ENCODE data around the gene MPV17. TPM values are rescaled to one million over a fixed set of nuclear protein-coding genes. Genes with fewer than 3 reads are reported as not detected.

The MPV17 gene
- total and polyA plus RNA-seq, 2 of the 13 experiments (the other 11 are each of a cell fraction or from before 2014, with no cell fraction given) = 48.9 to 129 TPM

DNA sequence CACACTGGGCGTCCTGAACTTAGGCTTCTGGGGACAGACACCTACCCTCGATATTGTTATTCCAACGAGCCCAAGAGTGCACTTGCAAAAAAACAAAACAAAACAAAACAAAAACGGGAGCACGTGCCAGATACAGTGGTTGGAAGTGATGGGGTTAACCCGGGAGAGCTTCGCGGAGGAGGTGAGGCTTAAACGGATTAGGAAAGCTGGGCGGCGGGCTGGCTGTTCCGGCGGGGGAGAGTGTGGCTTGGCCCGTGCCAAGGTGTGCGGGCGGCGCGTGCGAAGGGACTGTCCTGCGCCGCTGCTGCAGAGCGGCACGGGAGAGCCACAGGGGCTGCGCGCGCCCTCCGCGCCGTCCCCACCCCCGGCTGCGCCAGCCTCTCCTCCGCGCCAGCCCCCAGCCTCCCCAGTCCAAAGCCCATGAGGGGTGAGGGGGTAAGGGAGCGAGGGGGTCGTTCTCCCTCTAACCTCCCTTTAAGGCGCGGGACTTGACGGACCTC, 58.6 kb downstream of the MPV17 start (continued):
- TF ChIP-seq, protein P1, sequence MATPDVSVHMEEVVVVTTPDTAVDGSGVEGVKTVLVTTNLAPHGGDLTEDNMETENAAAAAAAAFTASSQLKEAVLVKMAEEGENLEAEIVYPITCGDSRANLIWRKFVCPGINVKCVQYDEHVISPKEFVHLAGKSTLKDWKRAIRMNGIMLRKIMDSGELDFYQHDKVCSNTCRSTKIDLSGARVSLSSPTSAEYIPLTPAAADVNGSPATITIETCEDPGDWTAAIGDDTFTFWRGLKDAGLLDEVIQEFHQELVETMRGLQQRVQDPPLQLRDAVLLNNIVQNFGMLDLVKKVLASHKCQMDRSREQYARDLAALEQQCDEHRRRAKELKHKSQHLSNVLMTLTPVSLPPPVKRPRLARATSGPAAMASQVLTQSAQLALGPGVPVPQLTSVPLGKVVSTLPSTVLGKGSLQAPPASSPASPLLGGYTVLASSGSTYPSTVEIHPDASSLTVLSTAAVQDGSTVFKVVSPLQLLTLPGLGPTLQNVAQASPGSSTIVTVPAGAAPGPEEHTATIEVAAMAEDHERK (CRISPR knock-in tag; IDR thresholded peaks at IDR 0.05; ENCODE audit: low read depth) = no peak
- no peak for TF ChIP-seq WIZ (CRISPR knock-in tag; IDR thresholded peaks at IDR 0.05)
- 0 out of 2 replicates have a peak, but pooled peaks have one; percentile 20 for TF ChIP-seq MEIS1 (CRISPR knock-in tag; IDR thresholded peaks at IDR 0.05; ENCODE audit: borderline replicate concordance)
- 0 out of 2 replicates have a peak, but pooled peaks have one; percentile 17 for TF ChIP-seq TBX3 (IDR thresholded peaks at IDR 0.05; ENCODE audit: borderline replicate concordance)
- 0 out of 2 replicates have a peak, but pooled peaks have one; percentile 19 for TF ChIP-seq DMAP1 (CRISPR knock-in tag; IDR thresholded peaks at IDR 0.05)
- no peak for TF ChIP-seq PHF8 (CRISPR knock-in tag; IDR thresholded peaks at IDR 0.05)
- peak; percentile 81 for TF ChIP-seq BHLHE40 (IDR thresholded peaks at IDR 0.05; ENCODE audit: low read length)
- no peak for TF ChIP-seq HMG20A (CRISPR knock-in tag; IDR thresholded peaks at IDR 0.05; ENCODE audit: borderline replicate concordance)
- TF ChIP-seq SYNCRIP (IDR thresholded peaks at IDR 0.05; ENCODE audit: insufficient read depth, low read depth, low read length) = no peak
- no peak for TF ChIP-seq FOXA3 (CRISPR knock-in tag; IDR thresholded peaks at IDR 0.05)
- peak; percentile 65 for TF ChIP-seq ZNF652 (CRISPR knock-in tag; IDR thresholded peaks at IDR 0.05; ENCODE audit: borderline replicate concordance, low read depth)
- no peak for TF ChIP-seq ZSCAN12 (CRISPR knock-in tag; IDR thresholded peaks at IDR 0.05)
- TF ChIP-seq HOXA9 (CRISPR knock-in tag; IDR thresholded peaks at IDR 0.05; ENCODE audit: borderline replicate concordance) = 0 out of 2 replicates have a peak, but pooled peaks have one; percentile 11

Data from HepG2 (cell line).